NCI-H1417 (cell line): ENCODE data around the gene AMPD2.
"Not testable (repeated sequence)": the region's sequence is repeated elsewhere in the genome, so short reads cannot be mapped to it uniquely, and the experiment has no call there.

Source experiments
- DNase-seq, 3 experiments: peaks; one replicate each; lab custom pipeline; 2025; lab: John Stamatoyannopoulos, UW

AMPD2 gene

GRCh38 chr1:109652402-109652801 is 32.8 kb downstream of the AMPD2 start:
- no peak for DNase-seq

- no peak for DNase-seq
Measured at GRCh38 chr1:109653306-109653705, 33.7 kb downstream of the AMPD2 start.

- DNase-seq: no peak
Measured at GRCh38 chr1:109654519-109654918, 34.9 kb downstream of the AMPD2 start.

GRCh38 chr1:109655615-109656519 is 36.2 kb downstream of the AMPD2 start, which contains the start of gene GSTM4:
TSS of gene GSTM4 (plus strand) at chr1:109656099. CDS start at chr1:109656390, 291 bp downstream.
- peak; percentile 58 to 79 (median 76) for DNase-seq

GRCh38 chr1:109657395-109657794 is 37.8 kb downstream of the AMPD2 start:
- DNase-seq: no peak

GRCh38 chr1:109657970-109658369 is 38.3 kb downstream of the AMPD2 start:
- DNase-seq: no peak

GRCh38 chr1:109658533-109659042 is 39.0 kb downstream of the AMPD2 start:
- no peak for DNase-seq

GRCh38 chr1:109659145-109659544 is 39.5 kb downstream of the AMPD2 start:
- no peak for DNase-seq

- DNase-seq: peak in 1 of 3 experiments; percentile 95
Measured at GRCh38 chr1:109659997-109660690, 40.5 kb downstream of the AMPD2 start.

GRCh38 chr1:109660691-109661026 is 41.0 kb downstream of the AMPD2 start:
- DNase-seq: not testable (repeated sequence)

GRCh38 chr1:109661391-109661790 is 41.8 kb downstream of the AMPD2 start:
- DNase-seq: no peak

- no peak for DNase-seq
Measured at GRCh38 chr1:109664671-109665070, 45.0 kb downstream of the AMPD2 start.

GRCh38 chr1:109667452-109668122 is 48.0 kb downstream of the AMPD2 start, which contains the start of gene GSTM2:
TSS of gene GSTM2 (plus strand) at chr1:109668057. CDS start at chr1:109668116, 59 bp downstream.
- DNase-seq: no peak

GRCh38 chr1:109668123-109668775 is 48.6 kb downstream of the AMPD2 start:
- DNase-seq: no peak

- no peak for DNase-seq
Measured at GRCh38 chr1:109669246-109669948, 49.8 kb downstream of the AMPD2 start.

GRCh38 chr1:109669949-109670302 is 50.3 kb downstream of the AMPD2 start:
- not testable (repeated sequence) for DNase-seq

GRCh38 chr1:109671067-109671466 is 51.4 kb downstream of the AMPD2 start:
- DNase-seq: no peak

- not testable (repeated sequence) for DNase-seq
Measured at GRCh38 chr1:109673861-109674260, 54.2 kb downstream of the AMPD2 start.

GRCh38 chr1:109676683-109677381 is 57.2 kb downstream of the AMPD2 start:
- DNase-seq: not testable (repeated sequence)

- DNase-seq: no peak
Measured at GRCh38 chr1:109677459-109677858, 57.8 kb downstream of the AMPD2 start.
